ENCODE data around the gene PKD1.

The PKD1 gene

GRCh38 chr16:2135770-2136490, at the start of gene PKD1:
TSS of gene PKD1 (minus strand) at chr16:2135898. CDS start at chr16:2135689, 209 bp downstream.
- DNase-seq (peak; percentile 100), ATAC-seq (peak; percentile 86)

GRCh38 chr16:2184962-2185361, 49.3 kb upstream of the PKD1 start:
- DNase-seq = no peak
- ATAC-seq = no peak

GRCh38 chr16:2184346-2184745, 48.6 kb upstream of the PKD1 start:
- no peak for DNase-seq
- no peak for ATAC-seq

GRCh38 chr16:2183671-2184070, 48.0 kb upstream of the PKD1 start:
- no peak for DNase-seq
- no peak for ATAC-seq

- ATAC-seq (no peak), DNase-seq (no peak)
Measured at GRCh38 chr16:2181952-2182351, 46.3 kb upstream of the PKD1 start.

- DNase-seq = no peak
- no peak for ATAC-seq
Measured at GRCh38 chr16:2180962-2181923, 45.5 kb upstream of the PKD1 start.

- DNase-seq (no peak), ATAC-seq (no peak)
Measured at GRCh38 chr16:2180461-2180860, 44.8 kb upstream of the PKD1 start.

GRCh38 chr16:2179576-2179975, 43.9 kb upstream of the PKD1 start:
- ATAC-seq (no peak), DNase-seq (no peak)

GRCh38 chr16:2179107-2179501, 43.4 kb upstream of the PKD1 start:
- no peak for DNase-seq
- ATAC-seq = no peak

- DNase-seq = peak; percentile 39
- ATAC-seq = peak; percentile 17
Measured at GRCh38 chr16:2178321-2179106, 42.8 kb upstream of the PKD1 start.

GRCh38 chr16:2177561-2177960, 41.9 kb upstream of the PKD1 start:
- no peak for ATAC-seq
- no peak for DNase-seq

GRCh38 chr16:2177101-2177500, 41.4 kb upstream of the PKD1 start:
- DNase-seq = no peak
- no peak for ATAC-seq

- no peak for ATAC-seq
Measured at GRCh38 chr16:2176047-2176446, 40.3 kb upstream of the PKD1 start.

GRCh38 chr16:2175454-2175853, 39.8 kb upstream of the PKD1 start:
- ATAC-seq (no peak), DNase-seq (no peak)

More at GRCh38 chr16:2176047-2176446, 40.3 kb upstream of the PKD1 start:
- no peak for DNase-seq

GRCh38 chr16:2174396-2175131, 38.9 kb upstream of the PKD1 start:
- DNase-seq (no peak), ATAC-seq (no peak)

GRCh38 chr16:2173916-2174315, 38.2 kb upstream of the PKD1 start:
- ATAC-seq (no peak), DNase-seq (no peak)

GRCh38 chr16:2173366-2173765, 37.7 kb upstream of the PKD1 start:
- no peak for DNase-seq
- ATAC-seq = no peak

- no peak for DNase-seq
- no peak for ATAC-seq
Measured at GRCh38 chr16:2172688-2173335, 37.1 kb upstream of the PKD1 start.

GRCh38 chr16:2171601-2172178, 36.0 kb upstream of the PKD1 start:
- DNase-seq = no peak
- ATAC-seq = no peak

- ATAC-seq = no peak
- DNase-seq = no peak
Measured at GRCh38 chr16:2170587-2171435, 35.1 kb upstream of the PKD1 start.

Data from stimulated activated naive CD8-positive, alpha-beta T cell treated with anti-CD3 and anti-CD28 coated beads, Interleukin-15, Interleukin-2, amounts not matched to agents 100 U/mL and 50 U/mL, for 24 hours (primary cell).